SIG-M5 (cell line): Measurements from ENCODE around the gene IL4I1.

ENCODE experiments used
- DNase-seq: peaks from one replicate; lab custom pipeline; 2025; lab: John Stamatoyannopoulos, UW

The IL4I1 gene

DNA sequence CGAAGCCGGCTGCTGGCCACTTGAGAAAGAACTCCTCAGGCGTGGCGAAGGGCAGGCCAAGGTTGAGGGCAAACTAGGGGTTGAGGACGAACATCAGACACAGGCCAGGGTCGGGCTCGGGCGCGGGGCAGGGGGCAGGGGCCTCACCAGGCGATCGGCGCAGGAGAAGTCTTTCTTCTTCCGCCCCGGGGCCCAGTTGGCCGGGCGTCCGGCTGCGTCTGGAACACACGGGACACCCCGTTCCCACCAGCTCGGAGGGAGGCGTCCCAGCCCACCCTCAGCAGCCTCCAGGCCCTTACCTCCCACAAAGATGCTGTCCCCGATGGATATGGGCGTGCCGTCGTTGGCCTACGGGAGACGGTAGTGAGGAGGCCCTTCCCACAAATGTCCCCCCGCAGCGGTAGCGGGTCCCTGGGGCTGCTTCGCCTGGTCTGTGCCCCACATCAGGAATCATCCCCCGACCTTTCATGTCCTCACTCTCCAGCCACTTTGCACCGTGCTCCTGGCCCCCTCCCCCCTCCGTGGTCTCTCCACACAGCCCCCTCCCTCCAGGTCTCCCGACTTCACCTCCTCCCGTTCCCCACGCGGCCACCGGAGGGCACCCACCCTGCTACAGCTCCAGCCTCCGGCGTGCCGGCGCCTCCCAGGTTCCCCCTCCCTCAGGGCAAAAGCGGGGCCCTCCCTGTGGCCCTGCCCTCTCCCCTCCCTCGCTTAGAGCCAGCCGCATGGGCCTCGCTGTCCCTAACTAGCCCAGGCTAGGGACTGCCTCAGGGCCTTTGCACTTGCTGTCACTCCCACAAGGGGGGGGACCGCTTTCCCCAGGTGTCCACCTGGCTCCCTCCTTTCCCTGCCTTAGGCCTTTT is 34.1 kb downstream of the IL4I1 start:
- no peak for DNase-seq

DNA sequence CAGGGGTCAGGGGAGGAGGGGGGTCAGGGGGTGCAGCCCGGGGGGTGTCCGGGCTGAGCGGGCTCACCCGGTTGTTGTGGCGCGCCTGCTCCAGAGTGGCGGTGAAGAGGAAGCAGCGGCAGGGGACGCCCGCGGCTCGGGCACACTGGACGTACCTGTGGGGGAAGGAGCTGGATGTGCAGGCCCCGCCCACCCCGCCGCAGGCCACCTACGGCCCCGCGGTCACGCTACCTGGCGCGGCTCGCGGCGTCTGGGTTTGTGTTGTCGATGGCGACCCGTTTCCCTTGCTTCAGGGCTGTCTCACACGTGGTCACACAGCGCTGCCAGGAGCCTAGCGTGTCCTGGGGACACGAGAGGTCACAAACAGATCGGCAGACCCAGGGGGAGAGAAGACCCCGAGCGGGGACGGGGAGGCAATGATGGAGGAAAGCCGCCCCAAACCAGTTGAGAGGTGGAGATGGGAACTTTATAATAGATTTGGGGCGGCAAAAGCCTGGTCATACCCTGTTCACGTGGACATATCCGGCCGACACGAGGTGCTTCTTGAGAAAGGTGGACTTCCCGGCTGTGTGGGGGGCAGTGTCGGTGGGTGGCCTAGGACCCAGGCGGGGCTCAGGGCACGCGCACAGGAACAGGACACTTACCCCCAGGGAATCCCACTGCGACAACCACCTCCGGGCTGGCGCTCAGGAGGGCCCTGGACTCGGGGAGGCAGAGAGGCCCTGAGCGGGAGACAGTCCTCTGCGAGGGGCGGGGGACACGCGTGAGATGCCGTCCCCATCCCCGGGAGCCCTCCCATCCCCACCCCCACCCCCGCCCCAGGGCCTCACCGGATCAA is 34.9 kb downstream of the IL4I1 start:
- DNase-seq: no peak

DNA sequence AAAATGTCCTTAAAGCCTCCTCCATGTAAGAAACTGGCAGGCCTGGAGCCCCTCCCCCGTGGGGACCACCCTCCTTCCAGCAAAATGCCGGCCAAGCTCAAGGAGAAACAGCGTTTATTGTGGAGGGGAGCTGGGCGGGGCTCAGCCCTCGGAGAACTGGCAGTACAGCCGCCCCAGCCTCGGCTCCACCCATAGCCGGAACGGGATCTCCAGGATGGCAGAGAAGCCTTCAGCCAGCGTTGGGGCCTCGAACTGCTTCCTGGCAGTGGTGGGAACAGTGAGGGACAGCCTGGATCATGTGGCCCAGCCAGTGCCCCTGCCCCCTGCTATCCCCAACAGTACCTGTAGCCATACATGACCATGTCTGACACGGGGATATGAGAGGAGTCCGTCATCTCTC is 35.6 kb downstream of the IL4I1 start:
- no peak for DNase-seq

DNA sequence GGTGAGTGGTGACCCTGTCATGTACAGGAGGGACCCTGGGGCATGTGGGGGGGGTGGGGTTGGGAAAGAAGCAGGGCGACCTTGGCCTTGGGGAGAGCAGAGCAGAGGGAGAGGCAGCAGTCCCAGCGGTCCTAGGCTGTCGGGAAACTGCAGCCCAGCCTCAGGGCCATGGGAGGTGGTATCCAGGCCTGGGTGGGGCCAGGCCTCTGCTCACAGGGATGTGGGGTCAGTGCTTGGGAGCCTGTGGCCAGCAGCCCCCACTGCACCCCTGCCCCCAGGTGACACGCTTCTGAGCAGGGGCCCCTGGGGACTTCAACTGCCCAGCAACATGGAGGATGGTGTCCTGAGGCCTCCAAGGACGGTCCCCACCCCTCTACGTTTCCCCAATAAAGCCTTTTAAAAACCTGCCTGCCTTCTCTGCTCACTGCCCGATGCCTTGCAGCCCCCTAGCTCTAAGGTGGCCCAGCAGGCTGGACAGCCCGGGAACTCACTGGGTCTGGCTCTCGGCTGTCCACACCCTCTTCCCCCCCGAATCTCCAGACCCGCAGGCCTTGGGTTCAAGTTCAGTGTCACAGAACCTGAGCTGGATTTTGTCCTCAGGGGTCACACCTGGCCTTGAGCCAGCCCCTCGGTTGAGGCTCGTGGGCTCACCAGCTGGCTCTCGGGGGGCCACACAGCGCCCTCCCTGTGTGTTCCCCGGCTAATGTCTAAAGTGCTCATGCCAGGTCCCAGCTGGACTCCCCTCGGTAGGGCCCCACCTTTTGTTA is 36.2 kb downstream of the IL4I1 start:
- no peak for DNase-seq

DNA sequence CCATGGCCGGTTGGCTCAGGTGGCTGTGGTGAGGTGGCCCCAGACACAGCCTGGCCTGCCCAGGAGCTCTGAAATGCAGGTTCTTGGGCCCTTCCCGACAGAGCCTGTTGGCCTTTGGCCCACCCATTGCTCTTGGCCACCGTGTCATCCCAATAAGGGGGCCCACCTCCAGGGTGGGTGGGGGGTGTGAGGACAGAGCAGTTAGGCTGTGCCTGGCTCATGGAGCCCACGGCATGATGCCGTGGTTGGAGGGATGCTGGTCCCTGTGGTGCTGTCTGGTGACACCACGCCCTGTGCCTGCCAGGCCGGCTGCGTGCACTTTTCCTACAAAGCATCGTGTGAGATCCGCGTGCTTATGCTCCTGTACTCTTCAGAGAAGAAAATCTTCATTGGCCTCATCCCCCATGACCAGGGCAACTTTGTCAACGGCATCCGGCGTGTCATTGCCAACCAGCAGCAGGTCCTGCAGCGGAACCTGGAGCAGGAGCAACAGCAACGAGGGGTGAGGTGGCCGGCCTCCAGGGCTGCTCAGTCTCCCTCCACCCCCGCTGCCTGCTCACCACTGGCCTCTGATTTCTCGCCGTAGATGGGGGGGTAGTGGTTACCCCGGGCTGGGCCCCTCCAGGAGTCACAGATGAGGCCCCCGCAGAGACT is 36.9 kb downstream of the IL4I1 start:
- DNase-seq: no peak

DNA sequence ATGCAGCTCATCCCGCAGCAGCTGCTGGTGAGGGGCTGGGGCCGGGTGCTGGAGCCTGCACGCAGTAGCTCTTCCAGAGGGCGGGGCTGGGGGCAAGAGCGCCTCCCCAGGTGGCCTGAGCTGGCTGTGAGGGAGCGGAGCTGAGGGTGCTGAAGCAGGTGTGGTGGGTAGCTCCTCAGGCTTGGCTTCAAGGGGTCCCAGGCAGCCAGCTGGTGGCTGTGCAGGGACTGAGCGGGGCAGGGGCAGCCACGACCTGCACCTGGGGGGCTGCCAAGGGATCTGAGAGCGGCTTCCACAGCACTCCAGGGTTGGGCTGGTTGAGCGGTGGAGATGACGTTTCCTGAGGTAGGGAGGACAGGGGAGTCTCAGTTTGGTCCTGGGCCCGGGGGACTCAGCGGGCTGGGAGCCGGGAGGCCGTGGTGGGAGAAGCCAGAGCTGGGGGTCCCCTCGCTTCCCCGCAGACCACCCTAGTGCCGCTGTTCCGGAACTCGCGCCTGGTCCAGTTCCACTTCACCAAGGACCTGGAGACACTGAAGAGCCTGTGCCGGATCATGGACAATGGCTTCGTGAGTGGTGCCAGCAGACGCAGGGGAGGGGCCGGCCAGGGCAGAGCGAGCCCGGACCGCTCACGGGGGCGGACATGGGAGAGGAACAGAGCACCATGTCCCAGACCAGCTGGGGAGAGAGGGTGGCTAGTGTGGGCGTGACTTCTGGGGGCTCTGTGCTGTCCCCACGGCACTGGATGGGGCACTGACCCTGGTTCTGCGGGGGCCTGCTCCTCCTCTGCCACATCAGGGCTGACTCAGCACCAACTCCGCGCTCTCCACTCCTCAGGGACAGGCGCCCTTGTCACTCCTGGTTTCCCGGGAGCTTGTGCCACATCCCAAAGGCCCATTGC is 38.4 kb downstream of the IL4I1 start:
- no peak for DNase-seq

DNA sequence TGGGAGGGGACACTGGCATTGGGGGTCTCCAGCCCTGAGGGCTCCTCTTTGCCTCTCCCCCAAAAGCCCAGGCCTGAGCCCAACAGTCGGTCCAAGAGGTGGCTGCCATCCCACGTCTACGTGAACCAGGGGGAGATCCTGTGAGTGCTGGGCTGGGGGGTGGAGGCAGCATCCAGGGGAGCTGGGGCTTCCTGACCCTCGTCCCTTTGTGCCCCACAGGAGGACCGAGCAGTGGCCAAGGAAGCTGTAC is 38.9 kb downstream of the IL4I1 start:
- DNase-seq: no peak

DNA sequence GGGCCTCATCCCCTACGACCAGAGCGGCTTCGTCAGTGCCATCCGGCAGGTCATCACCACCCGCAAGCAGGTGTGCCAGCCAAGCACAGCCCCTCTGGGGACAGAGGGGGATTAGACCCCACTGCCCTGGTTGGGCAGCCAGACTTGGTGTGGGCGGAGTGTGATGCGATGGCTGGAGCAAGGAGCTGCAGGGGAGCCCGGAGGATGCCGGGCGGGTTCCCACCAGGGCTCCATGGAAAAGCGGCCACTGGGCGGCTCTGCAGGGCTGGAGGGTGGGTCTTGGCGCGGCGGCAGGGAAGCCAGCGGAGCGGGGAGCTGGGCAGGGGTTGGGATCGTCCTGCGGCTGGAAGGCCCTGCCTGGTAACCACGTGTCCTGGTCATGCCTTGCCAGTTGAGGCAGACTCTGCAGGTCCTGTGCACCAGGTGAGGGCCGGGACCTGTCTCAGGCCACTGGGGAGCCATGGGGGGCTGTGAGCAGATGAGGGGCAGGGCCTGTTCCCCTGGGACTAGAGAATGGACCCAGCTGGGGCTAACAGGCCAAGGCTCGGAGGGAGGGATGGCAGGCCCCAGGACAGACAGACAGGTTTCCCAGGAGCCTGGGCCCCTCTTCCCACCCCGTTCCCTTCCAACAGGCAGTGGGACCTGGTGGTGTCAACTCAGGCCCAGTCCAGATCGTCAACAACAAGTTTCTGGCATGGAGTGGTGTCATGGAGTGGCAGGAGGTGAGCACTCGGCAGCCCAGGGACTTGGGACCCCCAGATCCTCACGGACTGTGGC is 39.4 kb downstream of the IL4I1 start:
- no peak for DNase-seq

DNA sequence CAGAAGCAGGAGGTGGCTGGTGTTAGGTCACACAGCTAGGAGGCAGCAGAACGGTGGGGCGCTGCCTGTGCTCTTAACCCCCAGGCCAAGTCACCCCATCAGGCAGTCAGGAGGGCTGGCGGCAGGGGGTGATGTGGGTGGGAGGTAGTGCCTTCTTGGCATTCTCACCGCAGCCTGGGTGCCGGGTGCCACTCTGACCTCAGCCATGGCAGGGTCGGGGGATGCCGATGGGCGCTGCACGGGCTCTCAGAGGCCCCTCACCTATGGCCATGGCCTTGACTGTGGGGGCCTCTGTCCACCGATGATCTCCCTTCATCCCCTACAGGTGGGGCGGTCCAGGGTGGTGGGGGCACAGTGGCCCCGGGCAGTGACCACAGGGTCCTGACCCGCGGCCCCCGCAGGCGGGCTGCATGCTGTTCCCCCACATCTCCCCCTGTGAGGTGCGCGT is 40.1 kb downstream of the IL4I1 start:
- no peak for DNase-seq

DNA sequence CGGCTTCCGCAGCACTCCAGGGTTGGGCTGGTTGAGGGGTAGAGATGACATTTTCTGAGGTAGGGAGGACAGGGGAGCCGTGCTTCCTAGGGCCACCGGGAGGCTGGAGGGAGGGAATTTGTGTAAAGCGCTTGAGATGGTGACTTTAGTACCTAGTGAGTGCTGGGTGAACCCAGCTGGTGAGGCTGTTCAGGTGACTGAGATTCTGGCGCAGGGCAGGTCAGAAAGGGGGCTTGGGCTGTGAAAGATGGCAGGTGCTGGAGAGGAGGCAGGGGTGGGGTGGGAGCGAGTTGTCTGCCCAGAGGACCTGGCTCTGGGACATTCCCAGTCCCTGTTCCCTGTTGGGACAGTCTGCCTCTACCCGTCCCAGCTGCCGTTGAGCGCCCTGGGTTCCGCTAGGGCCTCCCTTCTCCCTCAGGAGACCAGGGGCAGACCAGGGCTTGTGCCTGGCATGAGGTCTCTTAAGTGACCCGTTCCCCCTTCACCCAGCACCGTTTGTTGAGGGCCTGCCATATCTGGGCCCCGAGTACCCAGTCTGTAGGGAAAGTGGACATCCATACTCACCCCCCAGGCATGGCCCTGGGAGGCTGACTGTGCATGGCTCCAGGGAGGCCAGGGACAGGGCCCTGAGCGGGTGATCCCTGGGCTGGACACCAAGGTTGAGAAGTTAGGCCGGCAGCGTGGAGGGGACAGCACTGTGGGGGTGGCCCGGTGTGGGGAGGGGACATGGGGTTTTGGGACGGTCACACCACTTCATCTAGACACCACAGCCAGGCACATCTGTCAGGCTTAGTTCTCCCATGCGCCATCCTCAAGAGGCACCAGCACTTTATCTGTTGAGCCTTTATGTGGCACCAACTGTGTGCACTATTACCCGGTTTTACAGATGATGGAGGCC is 40.8 kb downstream of the IL4I1 start:
- no peak for DNase-seq

DNA sequence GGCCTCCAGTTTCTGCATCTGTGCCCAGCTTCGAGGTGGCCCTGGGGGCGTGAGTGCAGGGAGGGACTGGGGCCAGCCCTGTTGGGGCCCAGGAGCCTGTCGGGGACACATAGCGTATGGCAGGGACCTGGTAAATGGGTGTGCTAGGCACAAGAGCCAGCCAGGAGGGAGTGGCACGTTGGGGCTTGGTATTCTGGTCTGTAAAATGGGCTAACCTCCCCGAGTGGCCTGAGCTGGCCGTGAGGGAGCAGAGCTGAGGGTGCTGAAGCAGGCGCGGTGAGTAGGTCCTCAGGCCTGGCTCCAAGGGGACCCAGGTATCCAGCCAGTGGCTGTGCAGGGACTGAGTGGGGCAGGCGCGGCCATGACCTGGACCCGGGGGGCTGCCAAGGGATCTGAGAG is 41.4 kb downstream of the IL4I1 start:
- DNase-seq: no peak

DNA sequence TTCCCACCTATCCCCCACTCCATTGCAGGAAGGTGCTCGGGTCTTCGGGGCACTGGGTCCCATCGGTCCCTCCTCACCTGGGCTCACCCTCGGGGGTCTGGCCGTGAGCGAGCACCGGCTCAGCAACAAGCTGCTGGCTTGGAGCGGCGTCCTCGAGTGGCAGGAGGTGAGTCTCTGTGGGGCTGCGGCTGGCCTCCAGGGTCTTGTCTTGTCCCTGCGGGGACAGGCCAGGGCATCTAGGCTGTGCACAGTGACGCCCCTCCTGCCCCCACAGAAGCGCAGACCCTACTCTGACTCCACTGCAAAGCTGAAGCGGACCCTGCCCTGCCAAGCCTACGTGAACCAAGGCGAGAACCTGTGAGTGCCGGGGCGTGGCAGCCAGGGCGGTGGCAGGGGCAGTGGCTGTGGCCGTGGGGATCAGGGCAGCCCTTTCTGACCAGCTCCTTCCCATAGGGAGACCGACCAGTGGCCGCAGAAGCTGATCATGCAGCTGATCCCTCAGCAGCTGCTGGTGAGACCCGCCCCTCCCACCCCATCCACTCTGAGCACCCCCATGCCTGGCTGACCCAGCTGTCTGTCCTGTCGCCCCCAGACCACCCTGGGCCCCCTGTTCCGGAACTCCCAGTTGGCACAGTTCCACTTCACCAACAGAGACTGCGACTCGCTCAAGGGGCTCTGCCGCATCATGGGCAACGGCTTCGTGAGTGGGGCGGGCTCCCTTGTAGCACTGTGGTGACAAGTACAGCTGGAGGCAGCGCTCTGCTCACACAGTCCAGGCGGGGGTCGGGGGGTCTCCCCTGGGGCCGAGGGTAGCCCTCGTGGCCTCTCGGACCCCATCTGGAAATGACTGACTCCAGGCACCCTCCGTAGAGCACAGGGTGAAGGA is 42.1 kb downstream of the IL4I1 start:
- DNase-seq: no peak

DNA sequence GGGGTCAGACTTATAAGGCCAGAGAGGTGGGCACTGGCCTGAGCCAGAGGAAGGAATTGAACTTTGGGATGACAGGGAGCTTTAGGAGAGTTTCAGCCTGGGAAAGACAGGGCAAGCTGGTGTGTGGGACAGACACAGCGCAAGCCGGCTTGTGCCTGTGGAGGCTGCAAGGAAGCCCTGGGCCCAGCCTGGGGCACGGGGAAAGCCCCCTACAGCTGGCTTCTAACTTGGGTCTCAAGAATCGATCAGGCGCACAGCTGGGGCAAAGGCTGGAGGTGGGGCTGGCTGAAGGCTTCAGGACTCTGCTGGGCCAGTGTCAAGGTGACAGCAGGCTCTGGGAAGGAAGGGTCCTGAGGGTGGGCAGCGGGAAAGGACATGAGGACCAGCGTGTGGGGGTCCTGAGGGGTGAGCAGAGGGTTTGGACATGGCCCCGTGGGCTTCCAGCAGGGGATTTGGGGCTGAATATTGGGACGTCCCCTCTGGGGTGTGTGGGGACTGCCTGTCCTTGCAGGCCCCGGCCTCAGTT is 42.8 kb downstream of the IL4I1 start:
- no peak for DNase-seq

DNA sequence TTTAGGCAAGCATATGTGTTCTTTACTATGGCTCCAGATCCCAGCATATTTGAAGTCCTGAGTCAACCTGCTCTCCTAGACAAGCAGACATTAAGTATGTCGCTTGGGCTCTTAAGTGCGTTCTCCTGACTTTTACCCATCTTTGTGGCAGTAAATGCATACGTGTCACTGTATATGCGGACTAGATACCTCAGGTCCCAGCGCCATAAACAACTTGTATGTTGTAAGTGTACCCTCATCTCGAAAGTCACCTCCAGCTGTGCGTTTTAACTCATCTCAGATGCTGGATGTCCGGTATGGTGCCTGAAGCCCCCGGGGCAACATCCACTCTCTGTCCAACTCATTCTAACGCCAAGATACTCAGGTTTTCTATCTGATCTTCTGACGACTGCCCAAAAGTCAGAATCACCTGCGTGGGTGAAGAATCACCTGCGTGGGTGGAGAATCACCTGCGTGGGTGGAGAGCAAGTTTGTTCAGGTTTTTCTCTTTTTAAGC is 44.0 kb downstream of the IL4I1 start:
- no peak for DNase-seq

DNA sequence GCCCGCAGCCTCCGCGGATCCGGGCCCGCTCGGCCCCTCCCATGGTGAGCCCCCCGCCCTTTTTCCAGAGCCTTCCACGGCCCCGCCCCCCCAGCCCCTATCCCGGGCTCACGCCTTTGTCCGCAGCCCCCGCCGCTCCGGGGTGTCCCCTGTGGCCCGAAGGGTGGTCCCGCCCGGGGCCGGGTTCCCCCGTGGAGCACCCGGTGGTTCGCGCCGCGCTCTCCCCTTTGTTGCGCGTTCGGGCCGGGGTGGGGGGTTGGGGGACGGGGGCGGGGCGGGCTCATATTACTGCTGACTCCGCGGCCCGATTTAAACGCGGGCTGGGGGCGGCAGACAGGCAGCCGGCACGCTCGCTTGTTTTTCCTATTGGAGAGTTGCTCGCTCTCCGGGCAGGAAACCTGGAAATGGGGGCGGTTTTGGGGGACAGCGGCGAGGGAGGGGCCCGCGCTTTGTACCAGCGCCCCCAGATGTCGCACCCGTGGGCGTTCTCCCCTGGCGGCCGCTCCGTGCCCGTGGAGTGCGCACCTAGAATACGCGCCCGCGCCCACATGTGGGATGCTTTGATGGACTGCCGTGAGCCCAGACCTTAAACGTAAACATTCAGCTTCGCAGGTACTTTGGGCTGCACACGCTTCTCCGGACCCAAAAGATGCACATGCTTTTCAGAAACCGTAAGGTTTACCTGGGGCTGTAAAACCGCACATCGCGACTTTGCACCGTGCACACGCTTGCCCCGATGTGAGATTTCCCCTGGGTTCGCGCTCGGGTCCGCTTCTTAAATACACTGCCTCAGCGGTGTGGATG is 45.0 kb downstream of the IL4I1 start:
- no peak for DNase-seq

DNA sequence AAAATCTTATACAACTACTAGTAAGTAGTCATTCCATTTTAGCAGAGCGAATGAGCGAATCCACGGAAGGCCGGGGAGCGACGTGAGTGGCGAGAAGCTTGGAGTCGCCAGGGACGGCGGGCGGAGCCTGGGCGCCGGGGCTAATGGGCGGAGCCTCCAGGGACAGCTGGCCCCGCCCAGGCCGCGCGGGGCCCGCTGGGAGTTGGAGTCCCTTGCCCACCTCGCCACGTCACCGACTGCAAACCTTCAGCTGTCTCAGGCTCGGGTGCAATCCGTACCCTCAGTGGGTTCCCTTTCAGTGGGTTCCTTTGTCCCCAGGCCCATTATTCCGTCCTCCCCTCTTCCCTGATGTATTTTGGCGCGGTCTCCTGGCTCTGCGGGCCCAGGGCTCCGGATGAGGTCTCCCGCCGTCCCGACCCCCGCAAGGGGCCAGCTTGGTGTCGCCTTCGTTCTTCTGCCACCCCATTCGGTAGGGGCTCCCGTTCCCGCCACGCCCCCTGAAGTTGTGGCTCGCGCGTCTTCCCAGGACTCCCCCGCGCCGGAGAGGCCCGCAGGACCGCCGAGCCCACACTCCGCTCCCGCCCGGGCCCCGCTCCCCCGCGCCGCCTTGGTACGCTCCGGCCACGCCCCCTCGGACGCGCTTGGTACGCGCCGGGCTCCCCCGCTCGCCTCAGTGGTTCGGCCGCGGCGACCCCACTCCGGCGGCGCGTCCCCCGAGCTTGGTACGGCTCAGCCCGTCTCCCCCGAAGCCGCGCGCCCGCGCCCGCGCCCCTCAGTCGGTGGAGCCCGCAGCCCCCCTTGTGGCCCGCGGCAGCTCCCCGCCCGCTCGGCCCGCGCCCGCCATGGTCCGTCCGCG is 46.0 kb downstream of the IL4I1 start, which contains the start of gene PTOV1:
Gene PTOV1 (plus strand): TSS at position 673 of the 856 bp plus-strand sequence.
- peak; percentile 38 for DNase-seq
